ENCODE data around the gene DGLUCY. TPM values are rescaled to one million over a fixed set of nuclear protein-coding genes. Genes with fewer than 3 reads are reported as not detected.

The DGLUCY gene
- total and polyA plus RNA-seq, 2 of the 13 experiments (the other 11 are each of a cell fraction or from before 2014, with no cell fraction given), result 14.8 to 36.3 TPM

GRCh38 chr14:91113829-91114078 is at the start of gene DGLUCY (continued):
- TF ChIP-seq, protein P1, sequence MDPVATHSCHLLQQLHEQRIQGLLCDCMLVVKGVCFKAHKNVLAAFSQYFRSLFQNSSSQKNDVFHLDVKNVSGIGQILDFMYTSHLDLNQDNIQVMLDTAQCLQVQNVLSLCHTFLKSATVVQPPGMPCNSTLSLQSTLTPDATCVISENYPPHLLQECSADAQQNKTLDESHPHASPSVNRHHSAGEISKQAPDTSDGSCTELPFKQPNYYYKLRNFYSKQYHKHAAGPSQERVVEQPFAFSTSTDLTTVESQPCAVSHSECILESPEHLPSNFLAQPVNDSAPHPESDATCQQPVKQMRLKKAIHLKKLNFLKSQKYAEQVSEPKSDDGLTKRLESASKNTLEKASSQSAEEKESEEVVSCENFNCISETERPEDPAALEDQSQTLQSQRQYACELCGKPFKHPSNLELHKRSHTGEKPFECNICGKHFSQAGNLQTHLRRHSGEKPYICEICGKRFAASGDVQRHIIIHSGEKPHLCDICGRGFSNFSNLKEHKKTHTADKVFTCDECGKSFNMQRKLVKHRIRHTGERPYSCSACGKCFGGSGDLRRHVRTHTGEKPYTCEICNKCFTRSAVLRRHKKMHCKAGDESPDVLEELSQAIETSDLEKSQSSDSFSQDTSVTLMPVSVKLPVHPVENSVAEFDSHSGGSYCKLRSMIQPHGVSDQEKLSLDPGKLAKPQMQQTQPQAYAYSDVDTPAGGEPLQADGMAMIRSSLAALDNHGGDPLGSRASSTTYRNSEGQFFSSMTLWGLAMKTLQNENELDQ (CRISPR knock-in tag; IDR thresholded peaks at IDR 0.05; ENCODE audit: borderline replicate concordance), result no peak
- no peak for TF ChIP-seq CBX2 (IDR thresholded peaks at IDR 0.05; ENCODE audit: low read depth, low read length)
- no peak for TF ChIP-seq CBX2 (CRISPR knock-in tag; IDR thresholded peaks at IDR 0.05; ENCODE audit: low read depth)
- no peak for TF ChIP-seq ZNF883 (CRISPR knock-in tag; IDR thresholded peaks at IDR 0.05; ENCODE audit: not compliant biosample characterization)
- TF ChIP-seq TEF (CRISPR knock-in tag; IDR thresholded peaks at IDR 0.05), result no peak
- TF ChIP-seq ZBTB38 (CRISPR knock-in tag; IDR thresholded peaks at IDR 0.05), result no peak
- TF ChIP-seq BORCS8-MEF2B (CRISPR knock-in tag; IDR thresholded peaks at IDR 0.05), result peak; percentile 75; the same call in 1 of the 2 replicates
- no peak for TF ChIP-seq ZNF318 (CRISPR knock-in tag; IDR thresholded peaks at IDR 0.05)
- TF ChIP-seq MED8 (CRISPR knock-in tag; IDR thresholded peaks at IDR 0.05; ENCODE audit: insufficient replicate concordance), result no peak
- no peak for TF ChIP-seq GTF3A (CRISPR knock-in tag; conservative IDR thresholded peaks at IDR 0.05)
- no peak for TF ChIP-seq MEIS2 (CRISPR knock-in tag; IDR thresholded peaks at IDR 0.05)
- TF ChIP-seq SALL1 (CRISPR knock-in tag; IDR thresholded peaks at IDR 0.05), result no peak
- TF ChIP-seq, protein P2, sequence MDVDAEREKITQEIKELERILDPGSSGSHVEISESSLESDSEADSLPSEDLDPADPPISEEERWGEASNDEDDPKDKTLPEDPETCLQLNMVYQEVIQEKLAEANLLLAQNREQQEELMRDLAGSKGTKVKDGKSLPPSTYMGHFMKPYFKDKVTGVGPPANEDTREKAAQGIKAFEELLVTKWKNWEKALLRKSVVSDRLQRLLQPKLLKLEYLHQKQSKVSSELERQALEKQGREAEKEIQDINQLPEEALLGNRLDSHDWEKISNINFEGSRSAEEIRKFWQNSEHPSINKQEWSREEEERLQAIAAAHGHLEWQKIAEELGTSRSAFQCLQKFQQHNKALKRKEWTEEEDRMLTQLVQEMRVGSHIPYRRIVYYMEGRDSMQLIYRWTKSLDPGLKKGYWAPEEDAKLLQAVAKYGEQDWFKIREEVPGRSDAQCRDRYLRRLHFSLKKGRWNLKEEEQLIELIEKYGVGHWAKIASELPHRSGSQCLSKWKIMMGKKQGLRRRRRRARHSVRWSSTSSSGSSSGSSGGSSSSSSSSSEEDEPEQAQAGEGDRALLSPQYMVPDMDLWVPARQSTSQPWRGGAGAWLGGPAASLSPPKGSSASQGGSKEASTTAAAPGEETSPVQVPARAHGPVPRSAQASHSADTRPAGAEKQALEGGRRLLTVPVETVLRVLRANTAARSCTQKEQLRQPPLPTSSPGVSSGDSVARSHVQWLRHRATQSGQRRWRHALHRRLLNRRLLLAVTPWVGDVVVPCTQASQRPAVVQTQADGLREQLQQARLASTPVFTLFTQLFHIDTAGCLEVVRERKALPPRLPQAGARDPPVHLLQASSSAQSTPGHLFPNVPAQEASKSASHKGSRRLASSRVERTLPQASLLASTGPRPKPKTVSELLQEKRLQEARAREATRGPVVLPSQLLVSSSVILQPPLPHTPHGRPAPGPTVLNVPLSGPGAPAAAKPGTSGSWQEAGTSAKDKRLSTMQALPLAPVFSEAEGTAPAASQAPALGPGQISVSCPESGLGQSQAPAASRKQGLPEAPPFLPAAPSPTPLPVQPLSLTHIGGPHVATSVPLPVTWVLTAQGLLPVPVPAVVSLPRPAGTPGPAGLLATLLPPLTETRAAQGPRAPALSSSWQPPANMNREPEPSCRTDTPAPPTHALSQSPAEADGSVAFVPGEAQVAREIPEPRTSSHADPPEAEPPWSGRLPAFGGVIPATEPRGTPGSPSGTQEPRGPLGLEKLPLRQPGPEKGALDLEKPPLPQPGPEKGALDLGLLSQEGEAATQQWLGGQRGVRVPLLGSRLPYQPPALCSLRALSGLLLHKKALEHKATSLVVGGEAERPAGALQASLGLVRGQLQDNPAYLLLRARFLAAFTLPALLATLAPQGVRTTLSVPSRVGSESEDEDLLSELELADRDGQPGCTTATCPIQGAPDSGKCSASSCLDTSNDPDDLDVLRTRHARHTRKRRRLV (CRISPR knock-in tag; IDR thresholded peaks at IDR 0.05), result 0 out of 2 replicates have a peak, but pooled peaks have one; percentile 27
- no peak for TF ChIP-seq ZNF546 (CRISPR knock-in tag; conservative IDR thresholded peaks at IDR 0.05)
- TF ChIP-seq RARA (CRISPR knock-in tag; IDR thresholded peaks at IDR 0.05), result peak; percentile 3; the same call in 1 of the 2 replicates

Measured in HepG2 (cell line).